GOT3 (cell line): ENCODE measurements around the gene SPATA17.
"Not testable (repeated sequence)": the region's sequence is repeated elsewhere in the genome, so short reads cannot be mapped to it uniquely, and the experiment has no call there.

Source experiments
- DNase-seq: peaks from one replicate; lab custom pipeline; 2025; ENCODE audit warnings: mixed read lengths; lab: John Stamatoyannopoulos, UW

The SPATA17 gene

GRCh38 chr1:217630711-217631591 is at the start of gene SPATA17, which contains the start of gene GPATCH2:
Gene SPATA17, plus strand, starts transcription at chr1:217631344. Its CDS starts 35 bp downstream, at chr1:217631379.
Gene GPATCH2, minus strand, starts transcription at chr1:217631090. Its CDS starts 119 bp downstream, at chr1:217630971.
- DNase-seq = peak; percentile 45

GRCh38 chr1:217584286-217584811 is 46.8 kb upstream of the SPATA17 start:
- DNase-seq = not testable (repeated sequence)

- DNase-seq = no peak
Measured at GRCh38 chr1:217585577-217585976, 45.6 kb upstream of the SPATA17 start.

GRCh38 chr1:217586586-217586985 is 44.6 kb upstream of the SPATA17 start:
- no peak for DNase-seq

GRCh38 chr1:217590598-217590997 is 40.5 kb upstream of the SPATA17 start:
- DNase-seq = no peak

GRCh38 chr1:217599154-217599553 is 32.0 kb upstream of the SPATA17 start:
- DNase-seq = no peak

GRCh38 chr1:217602380-217602779 is 28.8 kb upstream of the SPATA17 start:
- DNase-seq = no peak

GRCh38 chr1:217605390-217605789 is 25.8 kb upstream of the SPATA17 start:
- no peak for DNase-seq

- no peak for DNase-seq
Measured at GRCh38 chr1:217614200-217614712, 16.9 kb upstream of the SPATA17 start.

GRCh38 chr1:217617126-217617525 is 14.0 kb upstream of the SPATA17 start:
- DNase-seq = no peak

GRCh38 chr1:217620814-217621213 is 10.3 kb upstream of the SPATA17 start:
- no peak for DNase-seq

- DNase-seq = no peak
Measured at GRCh38 chr1:217622042-217622441, 9.1 kb upstream of the SPATA17 start.

GRCh38 chr1:217626321-217626720 is 4.8 kb upstream of the SPATA17 start:
- no peak for DNase-seq

- no peak for DNase-seq
Measured at GRCh38 chr1:217627431-217627830, 3.7 kb upstream of the SPATA17 start.

GRCh38 chr1:217642455-217642854 is 11.3 kb downstream of the SPATA17 start:
- no peak for DNase-seq

GRCh38 chr1:217647791-217648190 is 16.6 kb downstream of the SPATA17 start:
- no peak for DNase-seq

GRCh38 chr1:217650674-217651073 is 19.5 kb downstream of the SPATA17 start:
- no peak for DNase-seq

GRCh38 chr1:217660353-217661062 is 29.4 kb downstream of the SPATA17 start:
- DNase-seq = no peak

GRCh38 chr1:217661407-217661806 is 30.3 kb downstream of the SPATA17 start:
- DNase-seq = no peak

GRCh38 chr1:217668351-217668940 is 37.3 kb downstream of the SPATA17 start:
- DNase-seq = no peak

GRCh38 chr1:217673387-217673786 is 42.2 kb downstream of the SPATA17 start:
- DNase-seq = no peak
